OCI-LY7 (cell line): ENCODE data around the gene TTLL6. TPM values are rescaled to one million over a fixed set of nuclear protein-coding genes. Genes with fewer than 3 reads are reported as not detected.

Source experiments
- BruUV-seq: library from RNA; stranded (reverse); fragments of 400-500 nt; replicated peaks from 2 replicates; lab custom pipeline; 2021; lab: Mats Ljungman, UMichigan
- CTCF ChIA-PET: fragments of 300-600 bp; sonication (Branson Sonifier 250); formaldehyde crosslinking; loops from one replicate; lab custom pipeline; 2022; ENCODE audit warnings: antibody characterized with exemption; ENCODE audit not compliant: unreplicated experiment; lab: Charles Lee
- POLR2A ChIA-PET: fragments of 300-600 bp; sonication (Branson Sonifier 250); formaldehyde crosslinking; loops from one replicate; lab custom pipeline; 2022; ENCODE audit warnings: antibody characterized with exemption; lab: Charles Lee
- DNase-seq: peaks from one replicate; pipeline ENCODE4 v3.0.0-alpha.2; 2015; ENCODE audit warnings: low spot score
- H2AFZ ChIP-seq: fragments of 200-600 bp; sonication (generic), shearing (Covaris generic); 2 replicates; pipeline ENCODE4 v1.6.1; 2014; ENCODE audit warnings: mild to moderate bottlenecking, antibody characterized with exemption, low read length, moderate library complexity
- H3K27ac ChIP-seq: fragments of 200-600 bp; sonication (generic); 2 replicates; pipeline ENCODE4 v1.5.1; 2014; ENCODE audit warnings: mixed run types, low read depth, mild to moderate bottlenecking, moderate library complexity, low read length, inconsistent platforms; ENCODE audit not compliant: poor library complexity, severe bottlenecking
- H3K36me3 ChIP-seq: fragments of 200-600 bp; sonication (generic); 2 replicates; pipeline ENCODE4 v1.6.1; 2014; ENCODE audit warnings: mild to moderate bottlenecking, antibody characterized with exemption, low read length, moderate library complexity, mixed read lengths; ENCODE audit not compliant: insufficient read depth
- H3K4me1 ChIP-seq: fragments of 200-600 bp; sonication (generic); 2 replicates; pipeline ENCODE4 v1.5.1; 2014; ENCODE audit warnings: mild to moderate bottlenecking, low read length; ENCODE audit not compliant: insufficient read depth, poor library complexity, severe bottlenecking
- H3K4me2 ChIP-seq: fragments of 200-600 bp; sonication (generic); 2 replicates; pipeline ENCODE4 v1.6.1; 2014; ENCODE audit warnings: mild to moderate bottlenecking, low read length
- H3K4me3 ChIP-seq: fragments of 200-600 bp; sonication (generic); 2 replicates; pipeline ENCODE4 v1.5.1; 2014; ENCODE audit warnings: mild to moderate bottlenecking, low read depth, low read length; ENCODE audit not compliant: poor library complexity, severe bottlenecking
- H3K79me2 ChIP-seq: fragments of 200-600 bp; sonication (generic); 2 replicates; pipeline ENCODE4 v1.6.1; 2016; ENCODE audit warnings: low read depth, mild to moderate bottlenecking, low read length, moderate library complexity, mixed read lengths; ENCODE audit not compliant: insufficient read depth
- H3K9me2 ChIP-seq: fragments of 200-600 bp; sonication (generic); 2 replicates; pipeline ENCODE4 v1.6.1; 2016; ENCODE audit warnings: mild to moderate bottlenecking, low read length, mixed read lengths; ENCODE audit not compliant: insufficient read depth
- H3K9me3 ChIP-seq: fragments of 200-600 bp; sonication (generic); 2 replicates; pipeline ENCODE4 v1.6.1; 2014; ENCODE audit warnings: mild to moderate bottlenecking, mixed run types, low read length, mixed read lengths
- H4K20me1 ChIP-seq: fragments of 200-600 bp; sonication (generic); 2 replicates; pipeline ENCODE4 v1.6.1; 2014; ENCODE audit warnings: mild to moderate bottlenecking, antibody characterized with exemption, low read length, moderate library complexity, mixed read lengths; ENCODE audit not compliant: insufficient read depth
- CTCF ChIP-seq: fragments of 200-600 bp; sonication (generic); conservative IDR thresholded peaks from 2 replicates; pipeline ENCODE4 v1.5.1; 2014; ENCODE audit warnings: mild to moderate bottlenecking, antibody characterized with exemption, low read length, moderate library complexity, mixed read lengths
- EZH2phosphoT487 ChIP-seq: fragments of 200-600 bp; sonication (generic); IDR thresholded peaks from 2 replicates; pipeline ENCODE4 v1.6.1; 2018; ENCODE audit warnings: low read depth, borderline replicate concordance, mild to moderate bottlenecking, mixed run types, antibody characterized with exemption, low read length, moderate library complexity, mixed read lengths
- intact Hi-C: fragments of 100-400 bp; cut with micrococcal nuclease; formaldehyde crosslinking; loops from one replicate; pipeline ENCODE4 v1.10.0; 2022; ENCODE audit not compliant: unreplicated experiment
- total RNA-seq, 2 experiments: library from RNA; depleted of rRNA in 1 of 2; stranded (reverse); fragments of >200 nt in 1 of 2; shearing (Covaris generic) in 1 of 2; gene quantifications; 2 replicates each; pipeline ENCODE4 v1.2.3, GENCODE V29; 2014 to 2022

Gene TTLL6
- total RNA-seq, 2 experiments from 2014 or later, result not detected

GRCh38 chr17:48727415-48728175 is 89.4 kb downstream of the TTLL6 start:
- no peaks in the 10 kb centered on the region for H3K9me3 ChIP-seq
- H3K4me1 ChIP-seq, result no peaks in the 10 kb centered on the region
- H3K4me3 ChIP-seq, result no peak overlapping the region
- H3K4me2 ChIP-seq, result no peak overlapping the region
- H4K20me1 ChIP-seq, result no peaks in the 10 kb centered on the region
- ChIA-PET POLR2A (no interaction called here), CTCF (no interaction called here)
- no TSS peak for BruUV-seq
- no peak for DNase-seq
- H2AFZ ChIP-seq, result no peak overlapping the region
- H3K27ac ChIP-seq, result no peak overlapping the region
- H3K36me3 ChIP-seq, result no peaks in the 10 kb centered on the region
- H3K9me2 ChIP-seq, result no peaks in the 10 kb centered on the region
- TF ChIP-seq EZH2phosphoT487, result no peak
- H3K79me2 ChIP-seq, result no peaks in the 10 kb centered on the region
- intact Hi-C loops, result loop anchor here (10.0 kb wide), 1 partner anchor 77 kb away; no protein-coding TSS in a partner anchor

DNA sequence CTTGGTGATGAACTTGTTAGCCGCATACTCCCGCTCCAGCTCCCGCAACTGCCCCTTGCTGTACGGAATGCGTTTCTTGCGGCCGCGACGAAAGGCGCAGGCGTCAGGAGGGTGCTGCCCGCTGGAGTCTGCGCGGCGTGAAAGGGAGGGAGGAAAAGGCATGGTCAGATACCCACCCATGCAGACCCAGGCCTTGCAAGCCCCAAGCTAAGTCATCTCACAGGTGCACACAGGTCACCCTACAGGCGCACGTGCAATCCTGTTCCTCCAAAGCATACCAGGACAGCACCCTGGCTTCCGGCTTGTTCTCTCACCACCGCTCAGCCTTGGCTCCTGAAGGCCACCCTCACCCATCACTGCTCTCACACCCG is 90.1 kb downstream of the TTLL6 start:
- H3K4me1 ChIP-seq, result no peaks in the 10 kb centered on the region
- H2AFZ ChIP-seq, result no peak overlapping the region
- intact Hi-C loops, result loop anchor here (10.0 kb wide), 1 partner anchor 78 kb away; no protein-coding TSS in a partner anchor
- H4K20me1 ChIP-seq, result no peaks in the 10 kb centered on the region
- POLR2A ChIA-PET, result no interaction called here
- no TSS peak for BruUV-seq
- H3K79me2 ChIP-seq, result no peaks in the 10 kb centered on the region
- CTCF ChIA-PET, result no interaction called here
- H3K4me3 ChIP-seq, result no peak overlapping the region
- no peak overlapping the region for H3K27ac ChIP-seq
- DNase-seq, result no peak
- no peaks in the 10 kb centered on the region for H3K36me3 ChIP-seq
- TF ChIP-seq EZH2phosphoT487 (no peak), CTCF (no peak)
- H3K4me2 ChIP-seq, result no peak overlapping the region
- no peaks in the 10 kb centered on the region for H3K9me2 ChIP-seq
- no peaks in the 10 kb centered on the region for H3K9me3 ChIP-seq

DNA sequence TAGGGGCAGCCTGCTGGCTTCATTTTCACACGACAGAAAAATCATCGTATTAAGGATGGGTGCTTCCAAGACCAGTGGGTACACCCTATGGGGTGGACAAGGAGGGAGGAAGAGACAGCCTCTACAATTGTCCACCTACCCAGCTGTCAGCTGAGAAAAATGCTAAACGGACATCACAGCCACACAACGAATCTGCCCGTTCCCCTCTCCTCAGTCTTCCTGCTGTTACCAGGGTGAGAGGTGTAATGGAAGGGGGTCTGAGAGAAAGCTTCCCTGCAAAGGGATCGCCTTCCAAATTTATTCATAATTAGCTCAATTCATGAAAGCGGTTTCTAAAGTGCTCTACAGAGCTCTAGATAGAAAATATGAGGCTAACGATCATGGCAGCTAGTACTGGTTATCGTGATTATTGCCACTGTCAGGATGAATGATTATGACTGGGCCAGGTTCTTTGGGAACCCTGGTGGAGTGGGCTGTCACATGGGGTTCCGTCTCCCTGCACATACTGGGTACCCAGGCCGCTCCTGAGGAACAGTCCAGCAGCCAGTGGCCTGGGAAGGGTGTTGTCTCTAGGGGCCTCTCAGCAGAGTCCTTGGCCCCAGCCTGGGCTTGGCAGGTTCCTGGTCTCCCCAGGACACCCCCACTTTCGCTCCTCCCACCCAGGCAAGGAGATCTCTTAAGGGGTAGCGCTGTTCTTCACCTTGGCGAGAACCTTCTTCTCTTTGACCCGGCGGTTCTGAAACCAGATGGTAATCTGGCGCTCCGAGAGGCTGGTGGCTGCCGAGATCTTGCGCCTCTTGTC is 90.7 kb downstream of the TTLL6 start:
- H3K4me2 ChIP-seq, result no peak overlapping the region
- H3K27ac ChIP-seq, result no peak overlapping the region
- no peaks in the 10 kb centered on the region for H3K4me1 ChIP-seq
- no peaks in the 10 kb centered on the region for H3K79me2 ChIP-seq
- ChIA-PET POLR2A (no interaction called here), CTCF (no interaction called here)
- no peak overlapping the region for H3K4me3 ChIP-seq
- no peaks in the 10 kb centered on the region for H3K36me3 ChIP-seq
- H3K9me3 ChIP-seq, result no peaks in the 10 kb centered on the region
- no peak for DNase-seq
- no TSS peak for BruUV-seq
- intact Hi-C loops, result loop anchor here (10.0 kb wide), 1 partner anchor 78 kb away; no protein-coding TSS in a partner anchor
- no peak for TF ChIP-seq CTCF
- no peak for TF ChIP-seq EZH2phosphoT487
- H2AFZ ChIP-seq, result no peak overlapping the region
- H3K9me2 ChIP-seq, result no peaks in the 10 kb centered on the region
- H4K20me1 ChIP-seq, result no peaks in the 10 kb centered on the region
